Measurements from ENCODE around the gene AK8.

AK8 gene

GRCh38 chr9:132811985-132812384, 66.1 kb downstream of the AK8 start:
- Histone ChIP-seq H3K9me3 (ENCODE audit: insufficient read depth, low read depth, low read length) (no peaks in the 10 kb centered on the region), H3F3A (ENCODE audit: low read depth) (no peaks in the 10 kb centered on the region), H3K9ac (ENCODE audit: low read depth, low read length, poor library complexity, severe bottlenecking) (no peak overlapping the region), H3K4me2 (ENCODE audit: low read depth, low read length, poor library complexity, severe bottlenecking) (no peak overlapping the region), H3K79me2 (ENCODE audit: insufficient read depth, low read length) (no peaks in the 10 kb centered on the region), H3K27me3 (ENCODE audit: insufficient read depth, low read length, poor library complexity, severe bottlenecking) (no peaks in the 10 kb centered on the region), H3K9me2 (replicated peaks; ENCODE audit: low read depth, low read length) (no peaks in the 10 kb centered on the region), H2AFZ (ENCODE audit: low read length) (no peak overlapping the region), H3K36me3 (ENCODE audit: insufficient read depth, low read length) (no peaks in the 10 kb centered on the region), H4K20me1 (ENCODE audit: insufficient read depth, low read length, poor library complexity, severe bottlenecking) (no peaks in the 10 kb centered on the region), H3K4me3 (ENCODE audit: low read length, poor library complexity, severe bottlenecking) (no peak overlapping the region), H3K4me1 (ENCODE audit: insufficient read depth, low read length, poor library complexity, severe bottlenecking) (no peaks in the 10 kb centered on the region)
- TF ChIP-seq, protein P1, sequence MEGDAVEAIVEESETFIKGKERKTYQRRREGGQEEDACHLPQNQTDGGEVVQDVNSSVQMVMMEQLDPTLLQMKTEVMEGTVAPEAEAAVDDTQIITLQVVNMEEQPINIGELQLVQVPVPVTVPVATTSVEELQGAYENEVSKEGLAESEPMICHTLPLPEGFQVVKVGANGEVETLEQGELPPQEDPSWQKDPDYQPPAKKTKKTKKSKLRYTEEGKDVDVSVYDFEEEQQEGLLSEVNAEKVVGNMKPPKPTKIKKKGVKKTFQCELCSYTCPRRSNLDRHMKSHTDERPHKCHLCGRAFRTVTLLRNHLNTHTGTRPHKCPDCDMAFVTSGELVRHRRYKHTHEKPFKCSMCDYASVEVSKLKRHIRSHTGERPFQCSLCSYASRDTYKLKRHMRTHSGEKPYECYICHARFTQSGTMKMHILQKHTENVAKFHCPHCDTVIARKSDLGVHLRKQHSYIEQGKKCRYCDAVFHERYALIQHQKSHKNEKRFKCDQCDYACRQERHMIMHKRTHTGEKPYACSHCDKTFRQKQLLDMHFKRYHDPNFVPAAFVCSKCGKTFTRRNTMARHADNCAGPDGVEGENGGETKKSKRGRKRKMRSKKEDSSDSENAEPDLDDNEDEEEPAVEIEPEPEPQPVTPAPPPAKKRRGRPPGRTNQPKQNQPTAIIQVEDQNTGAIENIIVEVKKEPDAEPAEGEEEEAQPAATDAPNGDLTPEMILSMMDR (conservative IDR thresholded peaks at IDR 0.05; ENCODE audit: low read length): no peak
- no peak for TF ChIP-seq EZH2phosphoT487 (IDR thresholded peaks at IDR 0.05; ENCODE audit: borderline replicate concordance)

DNA sequence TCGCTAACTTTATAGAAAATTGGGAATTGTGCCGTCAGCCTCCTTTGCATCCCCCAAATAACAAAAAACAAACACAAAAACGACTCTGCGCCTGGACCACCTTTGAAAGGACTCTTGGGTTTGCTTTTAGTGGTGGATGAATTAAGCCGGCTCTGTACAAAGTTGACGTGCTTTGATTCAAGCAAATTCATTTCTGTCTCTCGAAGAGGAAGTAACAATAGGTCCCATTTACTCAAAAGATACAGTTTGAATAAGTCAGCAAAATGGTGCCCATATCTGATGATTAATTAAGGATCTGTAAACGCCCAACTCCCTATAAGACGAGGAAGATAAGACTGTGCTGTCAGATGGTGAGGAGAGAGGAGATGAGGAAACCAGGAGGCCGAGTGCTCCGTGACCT, 67.8 kb downstream of the AK8 start:
- Histone ChIP-seq H3K9ac (ENCODE audit: low read depth, low read length, poor library complexity, severe bottlenecking) (no peak overlapping the region), H3K4me2 (ENCODE audit: low read depth, low read length, poor library complexity, severe bottlenecking) (no peak overlapping the region)

GRCh38 chr9:132809677-132810271, 68.3 kb downstream of the AK8 start:
- no peak for TF ChIP-seq EZH2phosphoT487 (IDR thresholded peaks at IDR 0.05; ENCODE audit: borderline replicate concordance)
- TF ChIP-seq, protein P1 (conservative IDR thresholded peaks at IDR 0.05; ENCODE audit: low read length): no peak
- Histone ChIP-seq H3K9ac (ENCODE audit: low read depth, low read length, poor library complexity, severe bottlenecking) (no peak overlapping the region), H3K9me3 (ENCODE audit: insufficient read depth, low read depth, low read length) (no peaks in the 10 kb centered on the region), H3K9me2 (replicated peaks; ENCODE audit: low read depth, low read length) (no peaks in the 10 kb centered on the region), H3K4me1 (ENCODE audit: insufficient read depth, low read length, poor library complexity, severe bottlenecking) (peaks cover 6% of the 10 kb centered on the region), H3K4me3 (ENCODE audit: low read length, poor library complexity, severe bottlenecking) (no peak overlapping the region), H3K79me2 (ENCODE audit: insufficient read depth, low read length) (no peaks in the 10 kb centered on the region), H2AFZ (ENCODE audit: low read length) (no peak overlapping the region), H3K4me2 (ENCODE audit: low read depth, low read length, poor library complexity, severe bottlenecking) (no peak overlapping the region), H3K36me3 (ENCODE audit: insufficient read depth, low read length) (no peaks in the 10 kb centered on the region), H4K20me1 (ENCODE audit: insufficient read depth, low read length, poor library complexity, severe bottlenecking) (no peaks in the 10 kb centered on the region), H3K27me3 (ENCODE audit: insufficient read depth, low read length, poor library complexity, severe bottlenecking) (no peaks in the 10 kb centered on the region), H3F3A (ENCODE audit: low read depth) (no peaks in the 10 kb centered on the region)

More for the DNA sequence above, 67.8 kb downstream of the AK8 start:
- Histone ChIP-seq H3K4me3 (ENCODE audit: low read length, poor library complexity, severe bottlenecking) (no peak overlapping the region), H3K79me2 (ENCODE audit: insufficient read depth, low read length) (no peaks in the 10 kb centered on the region), H3K27me3 (ENCODE audit: insufficient read depth, low read length, poor library complexity, severe bottlenecking) (no peaks in the 10 kb centered on the region), H3K36me3 (ENCODE audit: insufficient read depth, low read length) (no peaks in the 10 kb centered on the region), H2AFZ (ENCODE audit: low read length) (no peak overlapping the region), H3K9me3 (ENCODE audit: insufficient read depth, low read depth, low read length) (no peaks in the 10 kb centered on the region), H3F3A (ENCODE audit: low read depth) (no peaks in the 10 kb centered on the region), H4K20me1 (ENCODE audit: insufficient read depth, low read length, poor library complexity, severe bottlenecking) (no peaks in the 10 kb centered on the region), H3K4me1 (ENCODE audit: insufficient read depth, low read length, poor library complexity, severe bottlenecking) (peaks cover under 1% of the 10 kb centered on the region), H3K9me2 (replicated peaks; ENCODE audit: low read depth, low read length) (no peaks in the 10 kb centered on the region)
- TF ChIP-seq EZH2phosphoT487 (IDR thresholded peaks at IDR 0.05; ENCODE audit: borderline replicate concordance): no peak
- TF ChIP-seq, protein P1 (conservative IDR thresholded peaks at IDR 0.05; ENCODE audit: low read length): no peak

Measured in Loucy (cell line).